ENCODE results near the gene CYP2B6.
"Not testable (repeated sequence)": the region's sequence is repeated elsewhere in the genome, so short reads cannot be mapped to it uniquely, and the experiment has no call there.

DNA sequence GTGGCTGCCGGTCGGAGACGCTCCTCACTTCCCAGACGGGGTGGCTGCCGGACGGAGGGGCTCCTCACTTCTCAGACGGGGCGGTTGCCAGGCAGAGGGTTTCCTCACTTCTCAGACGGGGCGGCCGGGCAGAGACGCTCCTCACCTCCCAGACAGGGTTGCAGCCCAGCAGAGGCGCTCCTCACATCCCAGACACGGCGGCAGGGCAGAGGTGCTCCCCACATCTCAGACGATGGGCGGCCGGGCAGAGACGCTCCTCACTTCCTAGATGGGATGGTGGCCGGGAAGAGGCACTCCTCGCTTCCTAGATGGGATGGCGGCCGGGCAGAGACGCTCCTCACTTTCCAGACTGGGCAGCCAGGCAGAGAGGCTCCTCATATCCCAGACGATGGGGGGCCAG lies 24.5 kb upstream of the CYP2B6 start:
- TF ChIP-seq POLR2AphosphoS5 (IDR thresholded peaks at IDR 0.05; ENCODE audit: low read depth, low read length); POLR2A (IDR thresholded peaks at IDR 0.05; ENCODE audit: low read depth, low read length); TAF1 (IDR thresholded peaks at IDR 0.05; ENCODE audit: borderline replicate concordance, low read depth, low read length): not testable (repeated sequence)
